HG03565 (cell line): ENCODE measurements around the gene PAFAH1B2.
A peak's percentile ranks its signal among the peaks of the same experiment; 100 is the strongest.
"Not testable (repeated sequence)": the region's sequence is repeated elsewhere in the genome, so short reads cannot be mapped to it uniquely, and the experiment has no call there.

Experiments
- ATAC-seq: cut with Tn5 transposase; IDR thresholded peaks from one replicate; pipeline ENCODE4 v1.9.1; 2021; ENCODE audit warnings: mild to moderate bottlenecking, moderate library complexity; ENCODE audit not compliant: unreplicated experiment

PAFAH1B2 gene

DNA sequence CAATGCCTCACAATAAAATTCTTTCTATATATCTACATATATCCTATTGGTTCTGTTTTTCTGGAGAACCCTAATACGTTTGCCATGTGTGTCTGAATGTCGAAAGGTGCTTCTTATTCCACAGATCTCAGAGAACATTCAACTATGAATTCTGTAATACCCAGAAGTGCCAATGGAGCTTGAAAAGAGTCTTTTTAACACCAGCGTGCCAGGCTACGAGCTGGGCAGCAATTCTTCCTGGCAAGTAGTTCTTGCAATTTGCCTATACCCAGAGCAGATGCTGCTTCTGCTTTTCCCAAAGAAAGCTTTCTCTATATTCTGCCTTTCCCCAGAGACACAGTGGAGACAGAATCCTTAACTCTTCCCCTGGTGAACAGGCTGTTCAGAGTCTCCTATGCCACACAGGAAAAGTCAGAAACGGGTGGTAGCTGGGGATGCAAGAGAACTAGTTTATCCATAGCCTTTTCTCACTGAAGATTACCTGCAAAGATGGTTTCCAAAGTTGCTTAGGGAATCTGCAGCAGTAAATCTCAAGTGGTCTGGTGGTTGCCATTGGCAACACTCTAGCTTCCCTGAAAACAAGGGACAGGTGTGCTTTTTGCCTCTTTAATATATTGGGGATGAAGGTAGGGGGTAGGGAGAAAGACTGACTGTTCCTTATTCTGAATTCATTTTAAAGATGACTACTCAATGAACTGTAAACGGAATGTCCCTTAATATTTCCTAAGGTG is 16.8 kb upstream of the PAFAH1B2 start:
- no peak for ATAC-seq

DNA sequence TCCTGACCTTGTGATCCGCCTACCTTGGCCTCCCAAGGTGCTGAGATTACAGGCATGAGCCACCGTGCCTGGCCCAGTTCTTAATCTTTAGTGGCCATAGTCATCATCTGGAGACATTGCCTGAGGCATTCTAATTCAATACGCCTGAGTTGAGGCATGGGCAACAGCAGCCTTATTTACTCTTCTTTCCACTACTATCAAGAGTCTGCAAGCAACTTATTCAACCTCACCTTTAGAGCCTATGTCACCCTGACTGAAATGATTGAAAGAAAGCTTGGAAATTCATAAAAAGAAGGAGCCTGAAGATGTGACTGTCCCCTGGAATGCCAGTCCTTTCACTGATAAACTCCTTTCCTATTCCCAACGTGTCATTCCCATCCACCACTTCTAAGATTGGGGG is 15.8 kb upstream of the PAFAH1B2 start:
- ATAC-seq, result no peak

DNA sequence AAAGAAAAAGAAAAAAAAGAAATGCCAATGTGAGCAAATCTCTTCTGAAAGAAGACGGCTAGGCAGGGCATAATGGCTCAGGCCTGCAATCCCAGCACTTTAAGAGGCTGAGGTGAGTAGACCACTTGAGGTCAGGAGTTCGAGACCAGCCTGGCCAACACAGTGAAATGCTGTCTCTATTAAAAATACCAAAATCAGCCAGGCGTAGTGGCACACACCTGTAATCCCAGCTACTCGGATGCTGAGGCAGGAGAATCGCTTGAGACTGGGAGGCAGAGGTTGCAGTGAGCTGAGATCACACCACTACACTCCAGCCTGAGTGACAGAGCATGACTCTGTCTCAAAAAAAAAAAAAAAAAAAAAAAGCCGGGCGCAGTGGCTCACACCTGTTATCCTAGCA is 13.7 kb upstream of the PAFAH1B2 start:
- ATAC-seq, result not testable (repeated sequence)

DNA sequence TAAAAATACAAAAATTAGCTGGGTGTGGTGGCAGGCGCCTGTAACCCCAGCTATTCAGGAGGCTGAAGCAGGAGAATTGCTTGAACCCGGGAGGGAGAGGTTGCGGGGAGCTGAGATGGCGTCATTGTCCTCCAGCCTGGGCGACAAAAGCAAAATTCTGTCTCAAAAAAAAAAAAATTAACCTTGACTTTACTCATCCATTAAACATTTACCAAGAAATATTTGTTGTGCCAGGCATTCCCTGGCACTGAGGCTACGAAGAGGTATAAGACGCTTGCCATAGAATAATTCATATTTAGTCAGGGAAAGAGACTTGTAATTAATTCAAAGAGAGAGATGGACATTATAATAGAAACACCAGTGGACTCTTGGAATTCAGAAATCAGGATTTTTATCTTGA is 13.2 kb upstream of the PAFAH1B2 start:
- ATAC-seq, result no peak

DNA sequence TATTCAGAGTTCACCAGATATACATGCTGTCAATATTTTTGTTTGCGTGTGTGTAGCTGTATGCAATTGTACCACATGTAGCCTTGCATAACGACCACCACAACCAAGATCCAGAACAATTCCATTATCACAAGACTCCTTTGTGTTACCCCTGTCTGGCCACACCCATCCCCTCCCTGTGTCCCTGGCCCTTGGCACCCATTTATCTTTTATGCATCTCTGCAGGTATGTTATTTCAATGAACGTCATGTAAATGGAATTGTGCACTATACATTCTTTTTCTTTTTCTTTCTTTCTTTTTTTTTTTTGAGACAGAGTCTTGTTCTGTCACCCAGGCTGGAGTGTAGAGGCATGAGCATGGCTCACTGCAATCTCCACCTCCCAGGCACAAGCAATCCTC is 9.7 kb upstream of the PAFAH1B2 start:
- no peak for ATAC-seq

DNA sequence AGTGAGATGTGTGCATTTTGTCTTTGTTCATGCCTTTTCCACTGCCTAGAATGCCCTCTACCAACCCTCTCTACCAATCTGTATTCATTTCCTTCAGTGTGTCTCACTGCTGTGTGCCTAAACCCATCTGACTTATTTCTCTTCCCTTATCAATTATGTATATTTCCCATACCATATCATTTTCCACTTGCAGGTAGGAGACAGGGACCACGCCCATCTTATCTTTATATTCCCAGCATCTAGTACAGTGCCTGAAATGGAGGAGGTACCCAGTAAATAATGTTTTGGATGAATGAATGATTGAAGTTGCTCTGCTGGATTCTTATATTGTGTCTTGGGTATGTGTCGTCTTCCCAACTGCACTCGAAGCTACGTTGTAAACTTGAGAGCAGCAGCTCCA is 9.1 kb upstream of the PAFAH1B2 start:
- ATAC-seq, result not testable (repeated sequence)

DNA sequence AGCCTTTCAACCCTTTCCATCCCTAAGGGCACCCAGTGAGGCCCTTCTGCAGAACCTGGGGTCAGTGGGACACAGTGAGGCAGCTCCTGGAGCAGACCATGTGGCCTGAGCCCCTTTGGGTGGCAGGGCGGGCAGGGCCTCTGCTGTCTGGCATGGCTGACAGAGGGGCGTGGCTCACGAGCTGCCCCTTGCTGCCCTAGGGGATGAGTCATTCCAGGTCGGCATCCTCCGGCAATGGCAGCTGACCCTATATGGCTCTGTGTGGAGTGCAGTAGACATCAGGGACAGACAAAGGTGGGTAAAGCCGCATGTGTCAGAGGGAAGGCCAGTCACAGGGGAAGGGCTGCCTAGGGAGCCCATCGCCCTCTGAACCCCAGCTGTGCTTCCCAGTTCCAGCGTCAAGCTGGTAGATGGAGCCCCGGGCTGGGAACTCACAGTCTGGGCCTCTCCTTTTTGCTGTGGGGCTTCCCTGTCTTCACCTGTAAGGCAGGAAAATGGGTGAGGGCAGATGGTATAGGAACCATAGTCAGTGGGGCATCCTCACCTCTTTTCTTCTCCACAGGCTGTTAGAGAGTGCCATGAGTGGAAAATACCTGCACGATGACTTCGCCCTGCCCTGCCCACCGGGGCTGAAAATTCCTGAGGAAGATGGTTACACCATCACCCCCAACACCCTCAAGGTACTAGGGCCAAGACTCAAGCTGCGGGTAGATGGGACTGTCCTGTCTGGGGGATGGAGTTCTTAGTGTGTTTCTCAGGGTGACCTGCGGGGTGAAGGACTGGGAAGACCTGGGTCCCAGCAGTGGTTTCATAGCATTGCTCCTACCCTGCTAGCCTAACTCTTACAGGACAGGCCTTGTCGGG is 6.6 kb upstream of the PAFAH1B2 start:
- ATAC-seq, result not testable (repeated sequence)

DNA sequence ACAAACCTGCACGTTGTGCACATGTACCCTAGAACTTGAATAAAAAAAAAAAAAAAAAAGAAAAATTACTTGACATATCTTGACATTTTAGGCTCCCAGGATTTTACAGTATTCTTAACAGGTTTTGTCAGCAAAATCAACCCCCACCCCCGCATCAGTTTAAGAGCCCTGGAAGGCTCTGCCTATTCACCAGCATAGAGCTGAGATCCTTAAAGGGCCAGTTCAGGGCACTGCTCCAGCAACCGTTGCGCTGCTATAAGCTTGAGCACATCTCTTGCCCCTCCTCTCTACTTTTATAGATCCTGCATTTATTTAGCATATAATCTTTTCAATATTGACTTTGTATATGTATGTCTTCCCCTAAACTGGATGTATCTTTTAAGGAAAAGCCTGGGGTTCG is 697 bp upstream of the PAFAH1B2 start:
- peak; percentile 15 for ATAC-seq

DNA sequence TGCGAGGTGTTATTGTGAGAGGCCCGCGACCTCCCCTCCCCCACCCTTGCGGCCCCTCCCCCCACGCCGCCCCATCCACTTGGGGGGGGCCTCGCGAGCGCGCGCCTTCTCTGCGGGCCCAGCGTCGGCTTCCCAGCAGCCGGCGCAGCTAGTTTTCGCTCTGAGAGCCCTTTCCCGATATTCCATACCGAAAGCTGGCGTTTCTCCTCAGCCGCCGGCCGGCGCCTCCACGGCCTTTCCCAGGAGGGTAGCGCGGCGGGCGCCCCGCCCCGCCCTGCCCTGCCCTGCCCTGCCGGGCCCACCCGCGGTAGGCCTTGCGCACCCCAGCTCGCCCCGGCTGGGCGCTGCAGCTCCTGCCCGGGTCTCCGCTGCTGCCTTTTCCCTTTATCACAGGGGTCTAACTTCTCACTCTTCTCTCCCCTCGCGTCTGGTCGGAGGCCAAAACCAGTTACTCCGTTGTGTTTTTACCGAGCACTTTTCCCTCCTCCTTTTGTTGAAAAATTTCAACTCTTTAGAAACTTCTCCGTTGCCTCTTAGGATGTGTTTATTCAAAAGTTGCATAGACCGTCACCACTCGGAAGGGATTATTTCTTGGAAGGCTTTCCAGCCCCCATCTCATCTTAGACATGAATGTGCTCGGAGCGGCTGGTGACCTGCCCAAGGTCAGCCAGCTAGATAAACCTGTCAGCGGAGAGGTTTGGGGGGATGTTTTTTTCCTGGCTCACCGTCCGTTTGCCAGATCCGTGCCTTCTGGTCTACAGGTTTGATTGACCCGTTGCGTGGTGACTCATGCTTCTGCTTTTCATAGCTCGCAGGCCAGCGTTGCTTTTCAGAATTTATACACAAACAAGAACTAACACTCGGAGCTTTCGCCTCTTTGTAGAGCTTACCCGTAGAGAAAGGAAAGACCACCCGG is 648 bp downstream of the PAFAH1B2 start:
- peak; percentile 25 for ATAC-seq

DNA sequence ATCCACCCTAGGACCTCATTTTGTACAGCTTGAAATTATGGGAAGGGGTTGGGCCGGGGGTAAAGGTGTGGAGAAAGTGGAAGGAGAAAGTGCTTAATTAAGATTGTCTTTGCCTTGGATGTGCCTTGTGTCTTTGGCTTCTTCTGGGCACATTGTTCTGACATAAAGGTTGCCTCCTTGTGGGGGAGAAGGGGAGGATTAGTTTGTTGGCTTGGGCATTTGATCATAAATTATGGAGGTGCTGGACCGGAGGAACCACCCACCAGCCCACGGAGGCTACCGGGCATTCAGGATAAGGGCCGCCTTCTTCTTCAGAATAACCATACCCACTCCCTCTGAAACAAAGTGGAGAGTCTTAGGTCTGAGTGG is 1.3 kb downstream of the PAFAH1B2 start:
- ATAC-seq, result no peak

DNA sequence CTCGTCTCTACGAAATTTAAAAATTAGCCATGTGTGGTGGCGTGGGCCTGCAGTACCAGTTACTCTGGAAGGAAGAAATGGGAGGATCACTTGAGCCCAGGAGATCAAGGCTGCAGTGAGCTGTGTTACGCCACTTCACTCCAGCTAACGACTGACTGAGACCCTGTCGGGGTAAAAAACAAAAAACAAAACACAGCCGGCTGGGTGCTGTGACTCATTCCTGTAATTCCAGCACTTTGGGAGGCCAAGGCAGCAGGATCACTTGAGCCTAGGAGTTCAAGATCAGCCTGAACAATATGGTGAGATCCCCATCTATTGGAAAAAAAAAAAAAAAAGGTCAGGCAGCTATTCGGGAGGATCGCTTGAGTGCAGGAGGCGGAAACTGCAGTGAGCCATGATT is 2.4 kb downstream of the PAFAH1B2 start:
- ATAC-seq, result no peak

DNA sequence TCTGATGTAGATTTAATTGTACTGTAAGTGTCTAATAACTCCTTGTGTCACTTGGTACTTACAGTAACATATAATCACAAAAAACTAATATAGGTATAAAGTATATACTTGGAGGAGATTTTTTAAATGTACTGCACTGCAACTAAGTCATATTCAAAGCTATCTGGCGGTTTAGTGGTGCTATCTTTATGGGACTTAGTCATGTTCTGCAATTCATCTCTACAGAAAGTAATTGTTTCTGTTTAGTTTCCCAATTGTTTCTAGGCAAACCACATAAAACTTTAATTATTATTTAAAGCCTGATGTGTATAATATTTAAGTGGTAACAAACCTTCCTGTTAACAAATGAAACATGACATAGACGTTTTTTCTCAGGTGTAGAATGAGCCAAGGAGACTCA is 8.0 kb downstream of the PAFAH1B2 start:
- ATAC-seq, result no peak

DNA sequence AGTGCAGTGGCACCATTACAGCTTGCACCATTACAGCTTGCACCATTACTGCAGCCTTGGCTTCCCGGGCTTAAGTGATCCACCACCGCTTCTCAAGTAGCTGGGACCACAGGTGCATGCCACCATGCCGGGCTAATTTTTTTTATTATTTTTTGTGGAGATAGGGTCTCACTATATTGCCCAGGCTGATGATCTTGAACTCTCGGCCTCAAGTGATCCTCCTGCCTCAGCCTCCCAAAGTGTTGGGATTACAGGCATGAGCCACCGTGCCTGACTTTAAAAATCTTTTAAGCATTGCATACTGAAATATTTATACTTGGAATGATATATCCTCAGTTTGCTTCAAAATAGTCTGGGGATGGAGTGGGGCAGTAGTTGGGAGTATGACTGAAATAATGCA is 10.4 kb downstream of the PAFAH1B2 start:
- ATAC-seq, result no peak

DNA sequence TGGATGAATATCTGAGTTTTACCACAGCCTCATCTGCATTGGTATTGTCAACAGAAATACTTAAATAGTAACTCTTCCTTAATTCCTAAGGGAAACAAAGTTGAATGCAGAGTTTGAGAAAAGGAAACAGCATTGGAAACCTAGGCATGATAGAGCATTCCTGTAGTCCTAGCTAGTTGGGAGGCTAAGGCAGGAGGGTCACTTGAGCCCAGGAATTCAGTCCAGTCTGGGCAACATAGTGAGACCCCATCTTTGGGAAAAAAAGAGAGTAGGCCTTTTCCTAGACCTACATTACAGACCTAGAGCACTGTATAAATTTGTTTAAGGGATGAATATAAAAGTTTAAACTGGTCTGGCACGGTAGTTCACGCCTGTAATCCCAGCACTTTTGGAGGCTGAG is 13.4 kb downstream of the PAFAH1B2 start:
- no peak for ATAC-seq

DNA sequence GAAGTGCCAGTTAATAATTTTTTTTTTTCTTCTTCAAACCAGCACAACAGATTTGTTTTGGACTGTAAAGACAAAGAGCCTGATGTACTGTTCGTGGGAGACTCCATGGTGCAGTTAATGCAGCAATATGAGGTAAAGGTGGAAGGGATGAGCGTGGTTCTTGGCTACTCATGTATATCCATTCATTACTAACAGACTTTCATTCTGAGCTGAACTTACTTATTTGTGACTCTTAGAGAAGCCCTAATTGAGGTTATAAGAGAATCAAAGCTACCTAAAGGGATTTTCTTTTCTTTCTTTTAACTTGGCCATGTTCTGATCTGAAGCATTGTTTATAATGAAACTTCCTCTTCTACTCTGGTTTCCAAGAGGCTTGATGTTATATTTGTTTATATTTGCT is 15.8 kb downstream of the PAFAH1B2 start:
- no peak for ATAC-seq

DNA sequence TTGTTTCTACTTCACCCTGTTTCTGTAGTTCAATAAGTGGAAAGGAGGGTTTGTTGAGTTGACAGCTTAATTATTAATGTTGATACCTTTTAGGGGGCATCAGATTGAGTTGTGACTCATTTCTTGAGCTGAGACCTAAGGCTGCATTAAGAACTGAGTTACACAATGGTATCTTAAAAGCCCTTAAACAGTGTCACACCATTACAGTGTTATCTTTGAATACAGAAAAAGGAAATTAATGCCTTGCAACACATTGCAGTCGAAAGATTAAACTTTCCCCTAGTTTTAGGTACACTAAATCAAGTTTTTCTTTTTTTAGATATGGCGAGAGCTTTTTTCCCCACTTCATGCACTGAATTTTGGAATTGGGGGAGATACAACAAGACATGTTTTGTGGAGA is 16.7 kb downstream of the PAFAH1B2 start:
- ATAC-seq, result no peak

DNA sequence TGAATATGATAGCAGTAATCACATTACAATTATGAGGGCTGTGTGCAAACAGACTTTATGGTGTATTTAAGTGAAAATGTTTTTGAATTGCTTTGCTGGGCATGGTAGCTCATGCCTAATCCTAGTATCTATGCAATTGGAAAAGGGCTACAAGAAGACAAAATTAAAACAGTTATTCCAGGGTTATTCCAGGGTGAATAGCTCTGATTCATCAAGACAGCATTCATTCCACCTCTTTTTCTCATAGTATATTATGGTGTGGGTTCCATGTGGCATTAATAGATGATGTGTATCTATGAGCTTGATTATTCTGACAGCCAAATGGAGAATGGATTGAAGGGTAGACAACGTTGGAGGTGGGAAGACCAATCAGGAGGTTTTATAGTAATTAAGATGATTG is 22.4 kb downstream of the PAFAH1B2 start:
- ATAC-seq, result no peak

DNA sequence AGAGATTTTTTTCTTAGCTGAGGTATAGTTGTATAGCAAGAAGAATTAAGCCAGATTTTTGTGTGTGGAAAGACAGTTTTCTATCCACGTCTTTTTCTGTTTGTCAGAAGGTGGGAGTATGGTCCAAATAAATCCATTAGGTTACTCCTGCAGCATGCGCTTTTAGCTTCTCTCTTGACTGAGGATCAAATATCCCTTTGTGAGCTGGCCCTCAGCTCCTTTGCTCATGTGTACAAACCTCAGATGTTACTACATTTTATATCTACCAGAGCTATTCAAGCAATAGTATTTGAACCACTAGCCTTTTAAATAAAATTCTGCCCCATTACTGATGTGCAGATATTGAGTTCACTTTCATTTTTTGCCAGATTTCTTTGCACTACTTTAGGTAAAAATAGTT is 25.6 kb downstream of the PAFAH1B2 start:
- ATAC-seq, result no peak

DNA sequence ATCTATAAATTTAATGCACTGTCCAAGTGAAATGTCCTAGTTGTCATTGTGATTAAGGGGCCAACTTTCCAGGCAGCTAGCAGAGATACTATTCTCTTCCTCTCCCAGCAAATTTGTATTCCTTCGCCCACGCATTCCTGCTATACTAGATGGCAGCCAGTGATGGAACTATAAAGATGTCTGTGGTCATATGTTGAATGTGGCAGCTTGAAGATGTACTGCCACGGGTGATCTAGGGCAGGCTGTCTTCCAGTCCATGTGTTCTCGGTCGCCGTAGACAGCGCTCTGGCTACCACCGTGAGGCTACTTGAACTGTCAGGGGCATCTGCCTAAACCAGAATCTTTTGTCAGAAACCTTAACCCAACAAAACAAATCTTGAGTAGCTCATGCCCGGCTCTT is 26.1 kb downstream of the PAFAH1B2 start:
- ATAC-seq, result no peak

DNA sequence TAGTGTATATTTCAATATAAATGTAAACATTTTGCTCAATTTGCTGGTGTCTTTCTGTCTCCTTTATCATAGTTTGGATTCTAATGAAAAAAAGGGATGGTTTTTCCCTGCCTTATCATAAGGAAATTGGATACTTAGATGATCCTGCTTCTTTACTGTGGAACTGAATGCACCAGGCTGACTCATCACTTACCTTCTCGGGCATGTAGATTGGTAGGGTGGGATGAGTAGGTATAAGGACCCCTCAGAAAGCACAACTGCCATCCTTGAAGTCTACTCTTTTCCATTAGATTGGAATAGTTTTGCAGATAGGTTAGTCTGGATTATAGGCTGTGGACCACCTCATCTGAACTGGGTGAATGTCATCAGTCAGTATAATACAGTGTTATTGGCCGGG is 26.9 kb downstream of the PAFAH1B2 start:
- ATAC-seq, result no peak

DNA sequence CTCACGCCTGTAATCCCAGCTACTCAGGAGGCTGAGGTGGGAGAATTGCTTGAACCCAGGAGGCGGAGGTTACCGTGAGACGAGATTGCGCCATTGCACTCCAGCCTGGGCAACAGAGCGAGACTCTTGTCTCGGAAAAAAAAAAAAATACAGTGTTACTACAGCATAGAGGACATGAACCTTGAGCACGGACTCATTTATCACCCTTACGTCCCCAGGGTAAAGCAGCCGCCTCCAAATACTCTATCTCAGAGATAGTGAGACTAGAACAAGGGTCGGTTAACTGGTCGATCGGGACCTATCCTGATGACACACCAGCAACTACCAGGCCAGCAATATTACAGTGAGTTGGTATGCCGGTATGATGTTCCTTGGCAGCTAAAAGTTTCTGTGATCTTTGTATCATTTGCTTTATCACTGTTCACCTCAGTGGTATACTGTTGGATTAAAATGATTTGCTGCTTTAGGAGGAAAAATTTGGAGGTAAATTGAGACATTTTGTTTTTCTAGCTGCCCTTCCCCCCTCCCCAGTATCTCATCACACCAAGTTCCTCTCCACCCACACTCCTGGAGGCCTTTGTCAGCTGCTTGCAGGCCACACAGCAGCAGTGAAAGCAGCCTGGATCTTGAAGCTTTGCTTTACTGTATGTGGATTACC is 27.4 kb downstream of the PAFAH1B2 start:
- no peak for ATAC-seq
